KBM-7 (cell line): ENCODE results near the gene MROH2B.
"Not testable (repeated sequence)": the region's sequence is repeated elsewhere in the genome, so short reads cannot be mapped to it uniquely, and the experiment has no call there.

Experiments
- DNase-seq: peaks from one replicate; pipeline ENCODE4 v3.0.0-alpha.2; 2015
- in situ Hi-C: fragments of 300-500 bp; cut with MboI; formaldehyde crosslinking; loops from 2 replicates; pipeline ENCODE4 v1.14.3; 2020; ENCODE audit warnings: low sequenced_read_pairs, low pct_unique_long_range_greater_than_20kb, mixed read lengths

The MROH2B gene

GRCh38 chr5:41043109-41043747 is 27.9 kb downstream of the MROH2B start:
- no peak for DNase-seq
- in situ Hi-C loops: no loop called here

DNA sequence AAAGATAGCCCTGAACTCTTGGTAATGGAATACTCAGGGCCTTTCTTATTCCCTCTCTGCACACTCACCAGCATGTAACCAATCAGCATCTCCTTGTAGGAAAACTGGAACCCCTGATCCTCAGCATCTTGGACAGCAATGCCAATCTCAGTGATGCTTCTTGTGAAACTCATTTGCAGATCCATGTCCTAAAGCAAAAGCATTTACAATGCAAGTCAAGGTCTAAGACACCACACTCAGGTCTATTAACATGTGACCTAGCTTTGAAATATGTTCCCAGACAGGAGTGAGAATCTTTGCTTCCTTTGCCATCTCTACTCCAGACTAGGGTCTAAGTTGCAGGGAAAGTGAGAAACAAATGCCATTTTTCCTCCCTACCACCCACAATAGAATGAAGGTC is 38.2 kb downstream of the MROH2B start:
- no peak for DNase-seq
- in situ Hi-C loops: no loop called here

- in situ Hi-C loops, DNase-seq: not testable (repeated sequence)
These were observed 48.5 kb downstream of the MROH2B start for GRCh38 chr5:41022600-41022999.

DNA sequence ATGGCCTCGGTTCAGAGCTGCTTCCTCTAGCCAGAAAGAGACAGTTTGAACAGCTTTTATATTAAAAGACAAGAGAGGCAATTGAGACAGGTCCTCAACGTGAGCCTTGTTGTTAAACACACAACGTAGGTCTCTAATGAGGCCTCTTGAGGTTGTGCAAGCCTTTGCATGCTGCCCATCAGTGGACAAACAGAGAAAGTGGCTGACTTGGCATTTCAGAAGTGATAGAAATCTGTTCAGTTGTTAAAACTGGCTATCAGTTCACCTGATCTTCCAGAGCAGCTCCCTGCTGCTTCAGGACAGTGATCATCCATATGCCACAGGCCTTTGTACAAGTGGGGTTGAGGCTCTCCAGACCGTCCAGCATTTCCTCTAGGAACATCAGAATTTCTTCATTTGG is 58.8 kb downstream of the MROH2B start:
- in situ Hi-C loops: no loop called here

DNA sequence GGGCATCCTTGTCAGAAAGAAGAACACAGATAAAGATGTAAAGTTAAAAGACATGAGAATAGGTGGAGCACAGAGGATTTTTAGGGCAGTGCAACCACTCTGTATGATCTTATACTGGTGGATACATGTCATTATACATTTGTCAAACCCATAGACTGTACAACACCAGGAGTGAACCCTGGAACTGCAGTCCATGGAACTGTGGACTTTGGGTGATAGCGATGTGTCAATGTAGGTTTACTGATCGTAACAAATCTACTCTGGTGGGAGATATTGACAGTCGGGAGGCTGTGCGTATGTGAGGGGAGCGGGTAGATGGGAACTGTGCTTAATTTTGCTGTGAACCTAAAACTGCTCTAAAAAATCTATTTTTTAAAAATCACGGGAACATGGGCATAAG is 60.6 kb downstream of the MROH2B start:
- no peak for DNase-seq
- in situ Hi-C loops: no loop called here

More for the DNA sequence above, 58.8 kb downstream of the MROH2B start:
- no peak for DNase-seq

GRCh38 chr5:41009232-41009631 is 61.9 kb downstream of the MROH2B start:
- no peak for DNase-seq
- in situ Hi-C loops: no loop called here

DNA sequence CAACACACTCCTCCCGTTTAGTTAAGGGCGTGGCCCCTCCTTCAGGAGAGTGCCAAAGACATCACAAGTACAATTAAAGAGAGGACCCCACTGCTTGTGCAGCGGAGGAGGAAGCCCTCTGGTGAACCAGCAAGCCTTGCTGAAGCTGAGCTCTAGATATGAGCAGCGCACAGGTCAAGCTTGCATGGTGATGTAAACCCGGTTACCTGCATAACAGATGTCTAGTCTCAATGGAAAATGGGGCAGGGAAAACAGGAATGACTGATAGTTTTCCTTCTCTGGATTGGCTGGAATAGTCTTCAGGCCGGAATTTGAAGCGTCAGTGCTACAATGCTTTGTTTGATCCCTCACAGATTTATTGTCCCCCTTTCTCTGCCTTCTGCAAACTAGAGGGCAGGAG is 66.2 kb downstream of the MROH2B start:
- in situ Hi-C loops: no loop called here
- no peak for DNase-seq

DNA sequence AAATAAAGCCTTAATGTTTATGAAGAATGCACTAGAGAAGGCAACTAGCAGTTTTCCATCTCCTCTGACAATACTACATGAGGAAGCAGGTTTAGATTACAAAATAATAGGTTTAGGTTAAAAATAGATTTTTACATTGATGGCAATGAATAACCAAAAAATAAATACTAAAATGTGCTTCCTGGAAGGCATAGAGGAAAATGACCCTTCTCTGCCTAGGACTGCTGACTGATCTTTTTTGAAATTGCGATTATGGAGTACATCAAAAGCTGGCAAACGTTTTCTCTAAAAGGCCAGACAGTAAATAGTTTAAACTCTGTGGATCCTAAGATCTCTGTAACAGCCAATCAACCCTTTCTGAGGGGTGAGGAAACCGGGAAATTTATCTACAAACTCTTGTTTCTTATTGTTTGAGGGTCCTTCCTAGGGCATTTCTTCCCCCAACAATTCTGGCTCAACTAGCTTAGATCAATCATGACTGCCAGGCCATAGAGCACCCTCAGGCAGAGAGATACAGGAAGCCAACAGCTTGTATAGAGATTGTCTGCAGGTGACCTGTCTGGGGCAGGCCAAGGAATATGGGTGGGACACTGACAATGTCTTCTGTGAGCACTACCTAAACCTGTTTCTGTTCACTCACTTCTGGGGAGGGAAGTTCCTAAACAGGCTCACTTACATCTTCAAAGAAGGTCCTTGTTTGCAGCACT is 67.3 kb downstream of the MROH2B start:
- in situ Hi-C loops: no loop called here
- DNase-seq: no peak

- in situ Hi-C loops: no loop called here
- no peak for DNase-seq
These were observed 71.2 kb downstream of the MROH2B start for GRCh38 chr5:40999966-41000365.

GRCh38 chr5:40999142-40999541 is 72.0 kb downstream of the MROH2B start:
- no peak for DNase-seq
- in situ Hi-C loops: no loop called here

DNA sequence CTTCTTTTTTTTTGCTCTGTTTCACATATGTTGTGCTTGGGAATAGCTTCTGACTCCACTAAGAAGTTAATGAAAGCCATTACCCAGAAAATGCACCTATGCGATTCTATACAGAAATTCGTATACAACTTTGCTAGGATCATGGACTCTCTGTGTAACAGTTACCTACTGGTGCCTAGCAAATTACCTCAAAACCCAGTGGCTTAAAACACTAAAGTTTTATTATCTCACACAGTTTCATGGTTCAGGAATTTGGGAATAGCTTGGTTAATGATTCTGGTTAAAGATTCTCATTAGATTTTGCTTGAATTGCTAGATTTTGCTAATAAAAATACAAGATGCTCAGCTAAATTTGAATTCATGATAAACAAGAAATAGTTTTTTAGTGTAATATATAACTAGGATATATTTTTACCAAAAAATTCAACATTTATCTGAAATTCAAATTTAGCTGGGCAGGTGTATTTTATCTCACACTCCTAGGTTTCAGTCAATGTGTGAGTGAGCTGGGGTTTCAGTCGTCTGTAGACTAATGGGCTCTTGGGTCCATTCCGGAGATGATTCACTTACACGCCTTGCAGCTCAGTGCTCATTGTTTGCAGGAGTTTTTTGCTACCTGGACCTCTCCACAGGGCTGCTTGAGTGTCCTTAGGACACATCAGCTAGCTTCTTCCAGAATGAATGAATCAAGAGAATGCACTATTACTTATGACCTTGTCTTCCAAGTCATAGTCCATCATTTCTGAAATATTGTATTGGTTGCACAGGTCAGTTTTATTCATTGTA is 75.1 kb downstream of the MROH2B start:
- no peak for DNase-seq
- in situ Hi-C loops: no loop called here

DNA sequence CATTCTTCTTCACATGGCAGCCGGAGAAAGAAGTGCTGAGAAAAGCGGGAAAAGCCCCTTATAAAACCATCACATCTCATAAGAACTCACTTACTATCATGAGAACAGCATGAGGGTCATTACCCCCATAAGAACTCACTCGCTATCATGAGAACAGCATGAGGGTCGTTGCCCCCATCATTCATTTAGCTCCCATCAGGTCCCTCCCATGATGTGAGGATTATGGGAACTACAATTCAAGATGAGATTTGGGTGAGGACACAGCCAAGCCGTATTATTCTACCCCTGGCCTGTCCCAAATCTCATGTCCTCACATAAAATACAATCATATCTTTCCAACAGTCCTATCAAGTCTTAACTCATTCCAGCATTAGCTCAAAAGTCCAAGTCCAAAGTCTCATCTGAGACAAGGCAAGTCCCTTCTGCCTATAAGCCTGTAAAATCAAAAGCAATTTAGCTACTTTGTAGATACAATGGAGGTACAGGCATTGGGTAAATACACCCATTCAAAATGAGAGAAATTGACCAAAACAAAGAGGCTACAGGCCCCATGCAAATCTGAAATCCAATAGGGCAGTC is 79.1 kb downstream of the MROH2B start:
- in situ Hi-C loops: no loop called here
- DNase-seq: no peak

- no peak for DNase-seq
- in situ Hi-C loops: no loop called here
These were observed 79.8 kb downstream of the MROH2B start for GRCh38 chr5:40991168-40991980.

GRCh38 chr5:40988746-40989510 is 82.2 kb downstream of the MROH2B start:
- in situ Hi-C loops: no loop called here
- no peak for DNase-seq

DNA sequence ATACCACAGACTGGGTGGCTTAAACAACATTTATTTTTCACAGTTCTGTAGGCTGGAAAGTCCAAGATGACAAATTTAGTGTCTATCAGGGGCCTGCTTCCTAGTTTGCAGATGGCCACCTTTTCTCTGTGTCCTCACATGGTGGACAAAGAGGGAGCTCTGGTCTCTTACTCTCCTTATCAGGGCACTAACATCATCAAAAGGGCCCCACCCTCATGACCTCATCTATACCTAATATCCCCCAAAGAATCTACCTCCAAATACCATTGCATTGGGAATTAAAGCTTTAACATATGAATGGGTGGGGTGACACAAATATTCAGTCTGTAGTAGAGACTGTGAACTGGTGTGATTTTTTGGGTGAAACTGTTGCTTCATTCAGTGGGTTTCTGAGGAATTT is 83.8 kb downstream of the MROH2B start:
- DNase-seq: no peak
- in situ Hi-C loops: no loop called here

DNA sequence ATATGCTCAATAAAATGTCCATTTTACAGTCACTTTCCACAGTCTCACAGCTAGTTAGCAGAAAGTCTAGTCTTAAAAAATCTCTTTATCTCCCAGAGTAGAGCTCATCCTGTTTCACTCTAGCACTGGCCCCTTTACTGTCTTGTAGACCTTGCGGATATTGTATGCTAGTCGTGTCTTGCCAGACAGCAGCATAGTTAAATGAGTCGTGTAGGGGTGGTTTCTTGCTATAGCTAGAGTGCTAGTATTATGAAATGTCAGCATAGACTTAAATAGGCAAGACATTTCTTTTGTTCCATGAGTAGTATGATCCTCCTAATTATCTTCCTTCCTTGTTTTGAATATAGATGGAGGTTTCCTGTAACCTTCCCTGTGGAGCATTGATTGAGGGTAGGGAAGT is 84.5 kb downstream of the MROH2B start:
- no peak for DNase-seq
- in situ Hi-C loops: no loop called here

DNA sequence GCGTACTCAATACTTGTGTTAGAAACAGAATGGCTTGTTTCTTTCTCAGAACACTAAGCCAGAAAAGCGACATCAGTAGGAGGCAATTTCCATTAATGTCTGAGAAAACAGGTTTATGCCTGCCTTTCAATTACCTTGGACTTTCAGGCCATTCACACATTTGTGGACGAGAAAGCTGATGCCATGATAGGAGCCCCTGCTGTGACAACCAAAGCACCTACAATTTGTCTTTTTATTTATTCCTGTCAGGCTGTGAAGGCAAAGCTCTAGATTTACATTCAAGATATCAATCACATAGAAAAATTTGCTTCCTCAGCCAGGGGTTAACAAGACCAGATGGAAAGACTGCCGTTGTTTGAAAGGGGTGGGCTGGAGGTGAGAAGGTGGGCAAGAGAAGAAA is 85.6 kb downstream of the MROH2B start:
- no peak for DNase-seq
- in situ Hi-C loops: no loop called here

DNA sequence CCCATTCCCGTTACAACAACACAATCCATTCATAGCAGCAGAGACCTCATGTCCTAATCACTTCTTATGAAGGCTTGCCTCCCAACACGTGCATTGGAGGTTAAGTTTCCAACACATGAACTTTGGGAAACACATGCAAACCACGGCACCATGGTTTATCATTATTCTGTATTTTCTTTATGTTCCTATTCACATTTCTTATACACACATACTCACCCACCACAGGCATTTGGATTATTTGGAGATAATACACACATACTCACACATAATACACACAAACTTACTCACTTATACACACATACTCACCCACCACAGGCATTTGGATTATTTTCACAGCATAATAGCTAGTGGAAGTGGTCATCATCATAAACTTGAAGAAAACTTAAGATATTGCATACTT is 86.3 kb downstream of the MROH2B start:
- no peak for DNase-seq
- in situ Hi-C loops: no loop called here

GRCh38 chr5:40983781-40984180 is 87.4 kb downstream of the MROH2B start:
- no peak for DNase-seq
- in situ Hi-C loops: no loop called here
